ENCODE results near the gene IQGAP3. TPM values are rescaled to one million over a fixed set of nuclear protein-coding genes. Genes with fewer than 3 reads are reported as not detected.

The IQGAP3 gene
- total RNA-seq, 1 donor from 2014 or later: 1.3 TPM

DNA sequence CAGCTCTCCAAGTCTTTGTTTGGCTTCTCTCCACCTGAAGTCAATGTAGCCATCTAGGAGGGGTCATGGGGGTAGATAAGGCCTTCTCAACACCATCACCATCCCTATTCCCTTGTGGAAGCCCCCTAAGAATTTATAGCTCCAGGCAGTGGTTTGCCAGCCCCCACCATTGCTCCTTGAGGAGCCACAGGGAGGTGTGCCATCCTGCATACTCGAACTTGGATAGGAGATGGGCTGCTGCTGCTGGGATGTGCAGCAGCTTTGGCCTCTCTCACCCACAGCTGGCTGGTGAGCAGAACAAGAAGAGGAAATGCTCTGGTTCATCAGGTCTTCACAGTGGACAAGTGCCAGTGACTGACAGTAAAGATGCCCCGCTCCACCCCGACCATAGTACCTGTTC, 24.1 kb upstream of the IQGAP3 start:
- Histone ChIP-seq H3K4me3 (no peak overlapping the region), H3K27ac (no peak overlapping the region), H3K4me1 (peaks cover 23% of the 10 kb centered on the region), H3K27me3 (no peaks in the 10 kb centered on the region), H3K9me3 (no peaks in the 10 kb centered on the region), H3K36me3 (peaks cover 55% of the 10 kb centered on the region)
- ATAC-seq: no peak
- no peak for DNase-seq
- intact Hi-C loops (cut with DNase I): no loop called here
- TF ChIP-seq, protein P1, sequence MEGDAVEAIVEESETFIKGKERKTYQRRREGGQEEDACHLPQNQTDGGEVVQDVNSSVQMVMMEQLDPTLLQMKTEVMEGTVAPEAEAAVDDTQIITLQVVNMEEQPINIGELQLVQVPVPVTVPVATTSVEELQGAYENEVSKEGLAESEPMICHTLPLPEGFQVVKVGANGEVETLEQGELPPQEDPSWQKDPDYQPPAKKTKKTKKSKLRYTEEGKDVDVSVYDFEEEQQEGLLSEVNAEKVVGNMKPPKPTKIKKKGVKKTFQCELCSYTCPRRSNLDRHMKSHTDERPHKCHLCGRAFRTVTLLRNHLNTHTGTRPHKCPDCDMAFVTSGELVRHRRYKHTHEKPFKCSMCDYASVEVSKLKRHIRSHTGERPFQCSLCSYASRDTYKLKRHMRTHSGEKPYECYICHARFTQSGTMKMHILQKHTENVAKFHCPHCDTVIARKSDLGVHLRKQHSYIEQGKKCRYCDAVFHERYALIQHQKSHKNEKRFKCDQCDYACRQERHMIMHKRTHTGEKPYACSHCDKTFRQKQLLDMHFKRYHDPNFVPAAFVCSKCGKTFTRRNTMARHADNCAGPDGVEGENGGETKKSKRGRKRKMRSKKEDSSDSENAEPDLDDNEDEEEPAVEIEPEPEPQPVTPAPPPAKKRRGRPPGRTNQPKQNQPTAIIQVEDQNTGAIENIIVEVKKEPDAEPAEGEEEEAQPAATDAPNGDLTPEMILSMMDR (IDR thresholded peaks at IDR 0.05): no peak

DNA sequence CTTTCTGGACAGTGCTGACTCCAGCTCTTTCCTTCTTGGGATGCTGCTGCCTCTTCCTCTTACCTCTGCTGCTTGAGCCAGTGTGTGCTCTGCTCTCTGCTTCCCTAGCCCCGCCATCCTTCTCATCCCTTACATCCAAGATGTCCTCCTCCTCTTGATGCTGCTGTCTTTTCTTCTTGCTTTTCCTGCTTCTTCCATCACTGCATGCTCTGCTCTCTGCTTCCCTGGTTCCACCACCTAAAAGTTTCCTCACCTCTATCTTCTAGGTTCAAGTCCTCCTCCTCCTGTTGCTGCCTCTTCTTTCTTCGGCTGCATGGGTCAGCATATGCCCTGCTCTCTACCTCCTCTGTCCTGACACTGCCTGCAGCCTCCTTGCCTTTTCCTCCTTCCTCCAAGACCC, 22.7 kb upstream of the IQGAP3 start:
- no peak overlapping the region for H3K27ac ChIP-seq
- intact Hi-C loops (cut with DNase I): no loop called here
- no peaks in the 10 kb centered on the region for H3K27me3 ChIP-seq
- ATAC-seq (no peak), DNase-seq (no peak)
- no peak overlapping the region for H3K4me3 ChIP-seq
- TF ChIP-seq, protein P1 (IDR thresholded peaks at IDR 0.05): no peak
- no peaks in the 10 kb centered on the region for H3K9me3 ChIP-seq
- H3K4me1 ChIP-seq: peaks cover 18% of the 10 kb centered on the region
- H3K36me3 ChIP-seq: peaks cover 55% of the 10 kb centered on the region

DNA sequence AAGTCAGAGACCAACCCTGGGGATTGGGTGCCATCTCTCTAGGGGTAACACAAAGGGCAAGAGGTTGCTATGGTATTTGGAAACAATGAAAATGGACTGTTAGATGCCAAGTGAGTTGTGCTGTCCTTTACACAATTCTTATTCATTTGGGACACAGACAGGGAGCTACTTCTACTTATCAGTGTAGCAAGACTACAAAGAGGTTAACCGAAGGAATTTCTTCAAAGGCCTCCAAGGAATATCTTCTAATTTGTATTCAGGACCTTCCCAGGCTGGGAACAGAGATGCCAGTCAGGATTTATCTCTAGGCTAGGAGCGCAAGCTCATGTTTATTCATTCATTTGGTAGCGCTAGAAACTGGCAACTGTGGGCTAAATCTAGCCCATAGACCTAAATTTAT, 21.8 kb upstream of the IQGAP3 start:
- no peaks in the 10 kb centered on the region for H3K9me3 ChIP-seq
- intact Hi-C loops (cut with DNase I): no loop called here
- H3K27me3 ChIP-seq: no peaks in the 10 kb centered on the region
- ATAC-seq (no peak), DNase-seq (no peak)
- peaks cover 12% of the 10 kb centered on the region for H3K4me1 ChIP-seq
- no peak overlapping the region for H3K4me3 ChIP-seq
- H3K27ac ChIP-seq: no peak overlapping the region
- TF ChIP-seq, protein P1 (IDR thresholded peaks at IDR 0.05): no peak
- peaks cover 55% of the 10 kb centered on the region for H3K36me3 ChIP-seq

DNA sequence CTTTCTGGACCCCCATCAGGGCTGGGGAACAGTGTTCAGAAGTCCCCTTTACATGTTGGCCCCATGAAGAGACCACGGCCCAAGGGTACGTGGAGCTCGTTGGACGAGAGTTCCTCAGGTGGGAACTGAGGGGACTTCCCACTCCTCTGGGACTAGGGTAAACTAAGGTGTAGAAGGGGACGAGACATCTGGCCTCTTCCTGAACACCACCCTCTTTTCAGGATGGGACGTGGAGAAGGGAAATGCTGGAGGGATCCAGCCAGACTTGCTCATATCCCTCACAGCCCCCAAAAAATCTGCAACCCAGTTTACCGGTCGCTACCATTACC, 21.3 kb upstream of the IQGAP3 start:
- no peaks in the 10 kb centered on the region for H3K9me3 ChIP-seq
- DNase-seq: no peak
- intact Hi-C loops (cut with DNase I): no loop called here
- no peak overlapping the region for H3K4me3 ChIP-seq
- no peaks in the 10 kb centered on the region for H3K27me3 ChIP-seq
- TF ChIP-seq, protein P1 (IDR thresholded peaks at IDR 0.05): no peak
- H3K4me1 ChIP-seq: peaks cover 12% of the 10 kb centered on the region
- peaks cover 53% of the 10 kb centered on the region for H3K36me3 ChIP-seq
- H3K27ac ChIP-seq: no peak overlapping the region
- no peak for ATAC-seq

DNA sequence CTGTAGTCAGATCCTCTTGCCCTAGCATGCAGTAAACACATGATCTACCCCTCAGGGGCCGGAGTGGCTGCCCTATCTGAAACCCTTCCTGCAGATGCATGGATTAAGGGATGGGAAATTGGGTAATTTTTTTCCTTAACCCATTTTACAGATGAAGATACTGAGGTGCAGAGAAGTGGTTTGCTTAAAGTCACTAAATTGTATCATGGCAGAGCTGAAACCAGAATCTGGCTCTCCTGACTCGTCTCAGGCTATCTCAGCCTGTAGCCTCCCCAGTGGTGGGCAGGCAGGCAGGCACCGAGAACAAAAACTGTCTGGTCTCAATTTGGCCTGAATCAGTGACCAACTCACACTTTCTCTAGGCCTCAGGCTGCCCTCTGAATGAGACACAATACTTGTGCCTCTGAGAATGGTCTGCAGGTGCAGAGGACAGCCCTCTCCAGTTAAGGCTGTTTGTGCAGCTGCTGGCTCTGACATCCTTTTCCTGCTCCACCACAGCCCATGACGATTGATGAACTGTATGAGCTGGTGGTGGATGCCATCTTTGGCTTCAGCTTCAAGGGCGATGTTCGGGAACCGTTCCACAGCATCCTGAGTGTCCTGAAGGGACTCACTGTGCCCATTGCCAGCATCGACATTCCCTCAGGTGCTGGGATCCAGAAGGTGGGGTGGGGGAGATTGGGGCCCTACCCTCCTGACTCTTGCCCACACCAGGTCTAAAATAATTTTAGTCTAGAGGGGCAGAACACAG, 20.7 kb upstream of the IQGAP3 start:
- TF ChIP-seq, protein P1 (IDR thresholded peaks at IDR 0.05): no peak
- intact Hi-C loops (cut with DNase I): no loop called here
- H3K36me3 ChIP-seq: peaks cover 49% of the 10 kb centered on the region
- H3K27me3 ChIP-seq: no peaks in the 10 kb centered on the region
- ATAC-seq: no peak
- no peaks in the 10 kb centered on the region for H3K9me3 ChIP-seq
- H3K4me3 ChIP-seq: no peak overlapping the region
- no peak for DNase-seq
- H3K27ac ChIP-seq: no peak overlapping the region
- H3K4me1 ChIP-seq: peaks cover 12% of the 10 kb centered on the region

Data from upper lobe of right lung (tissue), 1 donor.